ENCODE results near the gene DNMT3A.

DNA sequence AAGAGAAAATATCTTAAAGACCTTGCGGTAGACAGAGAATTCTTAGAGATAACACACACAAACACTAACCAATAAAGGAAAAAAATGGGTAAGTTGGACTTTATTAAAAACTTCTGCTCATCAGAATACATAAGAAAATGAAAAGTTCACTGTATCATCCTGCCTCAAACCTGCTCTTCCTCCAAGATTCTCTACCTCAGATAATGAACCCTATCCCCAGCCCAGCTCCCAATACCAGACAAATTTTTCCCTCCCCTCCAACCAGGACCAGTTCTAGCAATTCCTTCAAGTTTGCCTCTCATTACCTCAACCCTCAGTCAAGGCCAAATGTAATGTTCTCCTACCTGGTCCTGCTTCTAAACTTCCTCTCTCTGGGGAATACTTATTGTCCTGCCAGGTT lies 79.4 kb downstream of the DNMT3A start:
- TF ChIP-seq, protein P1, sequence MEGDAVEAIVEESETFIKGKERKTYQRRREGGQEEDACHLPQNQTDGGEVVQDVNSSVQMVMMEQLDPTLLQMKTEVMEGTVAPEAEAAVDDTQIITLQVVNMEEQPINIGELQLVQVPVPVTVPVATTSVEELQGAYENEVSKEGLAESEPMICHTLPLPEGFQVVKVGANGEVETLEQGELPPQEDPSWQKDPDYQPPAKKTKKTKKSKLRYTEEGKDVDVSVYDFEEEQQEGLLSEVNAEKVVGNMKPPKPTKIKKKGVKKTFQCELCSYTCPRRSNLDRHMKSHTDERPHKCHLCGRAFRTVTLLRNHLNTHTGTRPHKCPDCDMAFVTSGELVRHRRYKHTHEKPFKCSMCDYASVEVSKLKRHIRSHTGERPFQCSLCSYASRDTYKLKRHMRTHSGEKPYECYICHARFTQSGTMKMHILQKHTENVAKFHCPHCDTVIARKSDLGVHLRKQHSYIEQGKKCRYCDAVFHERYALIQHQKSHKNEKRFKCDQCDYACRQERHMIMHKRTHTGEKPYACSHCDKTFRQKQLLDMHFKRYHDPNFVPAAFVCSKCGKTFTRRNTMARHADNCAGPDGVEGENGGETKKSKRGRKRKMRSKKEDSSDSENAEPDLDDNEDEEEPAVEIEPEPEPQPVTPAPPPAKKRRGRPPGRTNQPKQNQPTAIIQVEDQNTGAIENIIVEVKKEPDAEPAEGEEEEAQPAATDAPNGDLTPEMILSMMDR (IDR thresholded peaks at IDR 0.05): no peak
- no peak for TF ChIP-seq POLR2A (IDR thresholded peaks at IDR 0.05)

Measured in testis (tissue), 2 donors.